K562 (cell line): Measurements from ENCODE around the gene INTS1. TPM values are rescaled to one million over a fixed set of nuclear protein-coding genes. Genes with fewer than 3 reads are reported as not detected.

Source experiments
- BMI1 ChIP-seq: fragments of 150-350 bp; IDR thresholded peaks from 2 replicates; pipeline ENCODE4 v1.6.1; 2014; ENCODE audit warnings: low read length
- MEF2A ChIP-seq: IDR thresholded peaks from 2 replicates; pipeline ENCODE4 v1.6.1; 2011; ENCODE audit warnings: low read depth, mild to moderate bottlenecking, low read length, moderate library complexity; ENCODE audit not compliant: control insufficient read depth
- OTX1 ChIP-seq: fragments of 450-650 bp; formaldehyde crosslinking; IDR thresholded peaks from 2 replicates; pipeline ENCODE4 v1.4.0; 2022; ENCODE audit warnings: mild to moderate bottlenecking
- PHF20 ChIP-seq: fragments of 450-650 bp; IDR thresholded peaks from 2 replicates; pipeline ENCODE4 v1.6.1; 2018; ENCODE audit not compliant: partially characterized antibody
- RAD21 ChIP-seq, 2 experiments: fragments of 250-450 bp in 1 of 2; fragments of 450-650 bp in 1 of 2; sonication (Bioruptor Pico) in 1 of 2; formaldehyde crosslinking in 1 of 2; IDR thresholded peaks in 1 of 2; conservative IDR thresholded peaks in 1 of 2; 2 replicates each; pipeline versions ENCODE4 v1.4.0 to v1.8.0; 2020 to 2022; ENCODE audit warnings: mild to moderate bottlenecking in 2 of 2, moderate library complexity in 1 of 2
- RFX1 ChIP-seq: fragments of 450-650 bp; IDR thresholded peaks from 2 replicates; pipeline ENCODE4 v1.6.1; 2016; ENCODE audit warnings: mild to moderate bottlenecking, moderate library complexity
- SIN3A ChIP-seq, 2 experiments: fragments of 150-350 bp in 1 of 2; IDR thresholded peaks; 2 replicates each; pipeline ENCODE4 v1.6.1; 2011 to 2016; ENCODE audit warnings: borderline replicate concordance in 2 of 2, low read depth in 2 of 2, low read length in 2 of 2, mild to moderate bottlenecking in 2 of 2, moderate library complexity in 2 of 2; ENCODE audit not compliant: control insufficient read depth in 1 of 2
- TEAD1 ChIP-seq, 2 experiments: fragments of 450-650 bp in 1 of 2; sonication (generic) in 1 of 2; formaldehyde crosslinking; IDR thresholded peaks; 2 replicates each; pipeline versions ENCODE4 v1.4.0 to v1.8.0; 2020 to 2022; ENCODE audit warnings: mild to moderate bottlenecking in 2 of 2, missing genetic modification reagents in 1 of 2
- TEAD2 ChIP-seq: fragments of 450-650 bp; IDR thresholded peaks from 2 replicates; pipeline ENCODE4 v1.6.1; 2016; ENCODE audit warnings: missing genetic modification characterization, control low read depth, missing compliant biosample characterization
- TFAM ChIP-seq: fragments of 250-450 bp; sonication (Bioruptor Pico); conservative IDR thresholded peaks from 2 replicates; pipeline ENCODE4 v1.5.0; 2021; ENCODE audit warnings: mild to moderate bottlenecking, moderate library complexity
- ZNF263 ChIP-seq: sonication (generic); formaldehyde crosslinking; IDR thresholded peaks from 2 replicates; pipeline ENCODE4 v1.8.0; 2022; ENCODE audit warnings: mild to moderate bottlenecking, missing genetic modification reagents, borderline replicate concordance
- ZNF431 ChIP-seq: sonication (generic); formaldehyde crosslinking; IDR thresholded peaks from 2 replicates; pipeline ENCODE4 v1.8.0; 2022; ENCODE audit warnings: mild to moderate bottlenecking, missing genetic modification reagents
- ZNF57 ChIP-seq: fragments of 450-650 bp; formaldehyde crosslinking; IDR thresholded peaks from 2 replicates; pipeline ENCODE4 v1.4.0; 2020; ENCODE audit warnings: mild to moderate bottlenecking, moderate library complexity
- ZNF644 ChIP-seq: fragments of 200-800 bp; sonication (Bioruptor generic); IDR thresholded peaks from 2 replicates; pipeline ENCODE4 v1.6.1; 2016; ENCODE audit warnings: low read depth, missing genetic modification characterization, missing compliant biosample characterization
- ZNF695 ChIP-seq: fragments of 450-650 bp; formaldehyde crosslinking; IDR thresholded peaks from 2 replicates; pipeline ENCODE4 v1.4.0; 2020; ENCODE audit warnings: mild to moderate bottlenecking, moderate library complexity
- ZZZ3 ChIP-seq: fragments of 450-650 bp; IDR thresholded peaks from 2 replicates; pipeline ENCODE4 v1.6.1; 2016; ENCODE audit warnings: antibody characterized with exemption, mild to moderate bottlenecking, moderate library complexity
- polyA plus RNA-seq, 8 experiments: library from polyadenylated mRNA; depleted of rRNA in 4 of 8; stranded (reverse) in 5 of 8; unstranded in 3 of 8; fragments of >200 nt; fragmentation: Nextera tagmentation in 2 of 8; fragmentation: Illumina TruSeq in 1 of 8; extraction: Ambion mirVana in 2 of 8; extraction: Trizol in 1 of 8; gene quantifications; 2 replicates each; pipeline versions ENCODE4 v1.2.1 to v1.2.3, GENCODE V29; 2011 to 2014; ENCODE audit warnings: inconsistent platforms in 1 of 8, missing spikeins in 1 of 8
- total RNA-seq, 7 experiments: library from RNA; depleted of rRNA in 6 of 7; stranded (reverse); fragments of >200 nt in 6 of 7; fragmentation: Illumina TruSeq in 2 of 7; extraction: Trizol in 2 of 7; gene quantifications; 2 replicates each; pipeline versions ENCODE4 v1.2.1 to v1.2.3, GENCODE V29; 2011 to 2021; ENCODE audit warnings: low replicate concordance in 1 of 7
- TF ChIP-seq, protein P1 (sequence below): IDR thresholded peaks from 2 replicates; pipeline ENCODE4 v1.6.1; 2014; ENCODE audit warnings: antibody characterized with exemption
- TF ChIP-seq, protein P2 (sequence below): fragments of 450-650 bp; formaldehyde crosslinking; IDR thresholded peaks from 2 replicates; pipeline ENCODE4 v1.4.0; 2020; ENCODE audit warnings: mild to moderate bottlenecking, mixed read lengths
- TF ChIP-seq, protein P3 (sequence below): sonication (generic); formaldehyde crosslinking; IDR thresholded peaks from 2 replicates; pipeline ENCODE4 v1.8.1; 2023; ENCODE audit warnings: mild to moderate bottlenecking, missing genetic modification reagents
- TF ChIP-seq, protein P4 (sequence below): fragments of 450-650 bp; formaldehyde crosslinking; conservative IDR thresholded peaks from 2 replicates; pipeline ENCODE4 v1.4.0; 2022; ENCODE audit warnings: mild to moderate bottlenecking, missing genetic modification characterization

The INTS1 gene
- total and polyA plus RNA-seq, 9 of the 15 experiments (the other 6 are each of a cell fraction or from before 2014, with no cell fraction given) = 0.34 to 119 (median 18.5) TPM

DNA sequence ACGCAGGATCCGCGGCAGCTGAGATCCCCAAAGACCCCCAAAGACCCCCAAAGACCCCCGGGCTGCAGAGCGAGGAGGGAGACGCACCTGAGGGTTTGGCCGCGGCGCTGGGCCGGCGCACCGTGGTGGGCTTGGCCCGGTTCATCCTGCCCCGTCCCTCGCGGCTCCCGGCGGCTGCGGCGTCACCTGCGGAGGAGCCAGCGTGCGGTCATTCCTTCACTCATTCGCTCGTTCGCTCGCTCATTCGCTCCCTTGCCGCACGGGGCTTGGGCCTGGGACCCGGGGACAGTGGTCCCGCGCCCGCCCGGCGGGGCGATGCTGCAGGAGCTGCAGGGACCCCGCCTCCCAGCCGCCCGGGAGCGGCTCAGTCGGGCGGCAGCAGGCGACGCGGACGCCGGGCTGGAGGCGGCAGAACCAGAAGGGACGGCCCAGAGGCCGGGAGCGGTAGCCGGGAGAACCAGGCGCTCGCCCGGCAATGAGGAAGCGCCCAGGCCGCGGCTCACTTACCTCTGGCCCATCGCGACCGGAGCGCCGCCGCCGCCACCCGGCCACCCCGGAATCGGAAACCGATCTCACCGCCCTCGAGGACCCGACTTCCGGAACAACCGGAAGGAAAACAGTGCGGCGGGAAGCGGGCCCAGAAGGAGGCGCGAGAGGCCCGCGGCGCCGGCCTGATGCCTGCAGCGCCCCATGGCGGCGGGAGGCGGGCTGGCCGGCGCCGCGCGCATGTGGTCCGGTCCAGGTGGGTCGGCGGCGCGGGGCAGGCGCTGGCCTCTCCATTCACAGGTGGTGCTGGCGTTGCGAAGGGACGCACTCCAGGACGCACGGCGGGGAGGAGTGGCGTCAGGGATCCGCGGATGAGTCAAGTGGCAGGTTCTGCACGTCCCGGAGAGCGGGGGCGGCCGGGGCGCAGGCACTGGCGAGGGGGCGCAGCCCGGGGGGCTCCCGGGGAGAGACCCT lies at the start of gene INTS1 (continued):
- TF ChIP-seq, protein P1, sequence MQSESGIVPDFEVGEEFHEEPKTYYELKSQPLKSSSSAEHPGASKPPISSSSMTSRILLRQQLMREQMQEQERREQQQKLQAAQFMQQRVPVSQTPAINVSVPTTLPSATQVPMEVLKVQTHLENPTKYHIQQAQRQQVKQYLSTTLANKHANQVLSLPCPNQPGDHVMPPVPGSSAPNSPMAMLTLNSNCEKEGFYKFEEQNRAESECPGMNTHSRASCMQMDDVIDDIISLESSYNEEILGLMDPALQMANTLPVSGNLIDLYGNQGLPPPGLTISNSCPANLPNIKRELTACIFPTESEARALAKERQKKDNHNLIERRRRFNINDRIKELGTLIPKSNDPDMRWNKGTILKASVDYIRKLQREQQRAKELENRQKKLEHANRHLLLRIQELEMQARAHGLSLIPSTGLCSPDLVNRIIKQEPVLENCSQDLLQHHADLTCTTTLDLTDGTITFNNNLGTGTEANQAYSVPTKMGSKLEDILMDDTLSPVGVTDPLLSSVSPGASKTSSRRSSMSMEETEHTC = no peak
- TF ChIP-seq BMI1 (no peak), OTX1 (no peak), MEF2A (no peak), ZNF431 (CRISPR knock-in tag) (peak; percentile 48; the same call in 1 of the 2 replicates), ZZZ3 (no peak), ZNF263 (CRISPR knock-in tag) (no peak), ZNF695 (CRISPR knock-in tag) (no peak), ZNF644 (tag) (no peak), TEAD2 (tag) (no peak), PHF20 (peak; percentile 92), RAD21 (CRISPR knock-in tag; conservative IDR thresholded peaks at IDR 0.05 in 1 of 2, IDR thresholded peaks at IDR 0.05 in 1 of 2) (peak; percentile 55 to 68), TFAM (CRISPR knock-in tag) (no peak), TEAD1 (CRISPR knock-in tag; IDR thresholded peaks at IDR 0.05) (no peak), RFX1 (no peak), SIN3A (IDR thresholded peaks at IDR 0.05; ENCODE audit: borderline replicate concordance in 2 of 2, control insufficient read depth in 1 of 2, low read depth in 2 of 2, low read length in 2 of 2) (peak; percentile 60 to 66; a peak in 2 of 4 replicates), ZNF57 (CRISPR knock-in tag) (no peak)
- TF ChIP-seq, protein P2, sequence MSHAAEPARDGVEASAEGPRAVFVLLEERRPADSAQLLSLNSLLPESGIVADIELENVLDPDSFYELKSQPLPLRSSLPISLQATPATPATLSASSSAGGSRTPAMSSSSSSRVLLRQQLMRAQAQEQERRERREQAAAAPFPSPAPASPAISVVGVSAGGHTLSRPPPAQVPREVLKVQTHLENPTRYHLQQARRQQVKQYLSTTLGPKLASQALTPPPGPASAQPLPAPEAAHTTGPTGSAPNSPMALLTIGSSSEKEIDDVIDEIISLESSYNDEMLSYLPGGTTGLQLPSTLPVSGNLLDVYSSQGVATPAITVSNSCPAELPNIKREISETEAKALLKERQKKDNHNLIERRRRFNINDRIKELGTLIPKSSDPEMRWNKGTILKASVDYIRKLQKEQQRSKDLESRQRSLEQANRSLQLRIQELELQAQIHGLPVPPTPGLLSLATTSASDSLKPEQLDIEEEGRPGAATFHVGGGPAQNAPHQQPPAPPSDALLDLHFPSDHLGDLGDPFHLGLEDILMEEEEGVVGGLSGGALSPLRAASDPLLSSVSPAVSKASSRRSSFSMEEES (CRISPR knock-in tag) = no peak
- TF ChIP-seq, protein P3, sequence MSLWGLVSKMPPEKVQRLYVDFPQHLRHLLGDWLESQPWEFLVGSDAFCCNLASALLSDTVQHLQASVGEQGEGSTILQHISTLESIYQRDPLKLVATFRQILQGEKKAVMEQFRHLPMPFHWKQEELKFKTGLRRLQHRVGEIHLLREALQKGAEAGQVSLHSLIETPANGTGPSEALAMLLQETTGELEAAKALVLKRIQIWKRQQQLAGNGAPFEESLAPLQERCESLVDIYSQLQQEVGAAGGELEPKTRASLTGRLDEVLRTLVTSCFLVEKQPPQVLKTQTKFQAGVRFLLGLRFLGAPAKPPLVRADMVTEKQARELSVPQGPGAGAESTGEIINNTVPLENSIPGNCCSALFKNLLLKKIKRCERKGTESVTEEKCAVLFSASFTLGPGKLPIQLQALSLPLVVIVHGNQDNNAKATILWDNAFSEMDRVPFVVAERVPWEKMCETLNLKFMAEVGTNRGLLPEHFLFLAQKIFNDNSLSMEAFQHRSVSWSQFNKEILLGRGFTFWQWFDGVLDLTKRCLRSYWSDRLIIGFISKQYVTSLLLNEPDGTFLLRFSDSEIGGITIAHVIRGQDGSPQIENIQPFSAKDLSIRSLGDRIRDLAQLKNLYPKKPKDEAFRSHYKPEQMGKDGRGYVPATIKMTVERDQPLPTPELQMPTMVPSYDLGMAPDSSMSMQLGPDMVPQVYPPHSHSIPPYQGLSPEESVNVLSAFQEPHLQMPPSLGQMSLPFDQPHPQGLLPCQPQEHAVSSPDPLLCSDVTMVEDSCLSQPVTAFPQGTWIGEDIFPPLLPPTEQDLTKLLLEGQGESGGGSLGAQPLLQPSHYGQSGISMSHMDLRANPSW (CRISPR knock-in tag) = no peak
- TF ChIP-seq, protein P4, sequence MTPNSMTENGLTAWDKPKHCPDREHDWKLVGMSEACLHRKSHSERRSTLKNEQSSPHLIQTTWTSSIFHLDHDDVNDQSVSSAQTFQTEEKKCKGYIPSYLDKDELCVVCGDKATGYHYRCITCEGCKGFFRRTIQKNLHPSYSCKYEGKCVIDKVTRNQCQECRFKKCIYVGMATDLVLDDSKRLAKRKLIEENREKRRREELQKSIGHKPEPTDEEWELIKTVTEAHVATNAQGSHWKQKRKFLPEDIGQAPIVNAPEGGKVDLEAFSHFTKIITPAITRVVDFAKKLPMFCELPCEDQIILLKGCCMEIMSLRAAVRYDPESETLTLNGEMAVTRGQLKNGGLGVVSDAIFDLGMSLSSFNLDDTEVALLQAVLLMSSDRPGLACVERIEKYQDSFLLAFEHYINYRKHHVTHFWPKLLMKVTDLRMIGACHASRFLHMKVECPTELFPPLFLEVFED (CRISPR knock-in tag) = no peak
